HG03025 (cell line): ENCODE data around the gene HSD11B2.

Source experiments
- ATAC-seq: cut with Tn5 transposase; IDR thresholded peaks from one replicate; pipeline ENCODE4 v1.9.1; 2021; ENCODE audit warnings: mild to moderate bottlenecking, moderate library complexity; ENCODE audit not compliant: unreplicated experiment, low FRiP score

Gene HSD11B2

DNA sequence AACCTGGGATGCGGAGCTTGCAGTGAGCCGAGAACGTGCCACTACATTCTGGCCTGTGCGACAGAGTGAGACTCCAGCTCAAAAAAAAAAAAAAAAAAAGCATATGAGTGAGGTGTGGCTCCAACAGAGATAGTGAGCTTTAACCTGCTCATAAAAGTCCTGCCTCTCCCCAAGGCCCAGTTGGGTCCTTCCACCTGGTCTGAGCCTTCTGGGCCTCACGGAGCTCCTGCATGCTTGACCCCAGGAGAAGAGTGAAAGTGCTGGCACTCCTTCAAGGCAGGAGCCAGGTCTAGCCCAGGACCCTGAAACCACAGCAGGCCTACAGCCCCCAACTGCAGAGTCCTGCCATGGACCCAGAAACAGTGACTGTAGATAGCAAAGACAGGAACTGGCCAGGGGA, 17.7 kb downstream of the HSD11B2 start:
- ATAC-seq: no peak

DNA sequence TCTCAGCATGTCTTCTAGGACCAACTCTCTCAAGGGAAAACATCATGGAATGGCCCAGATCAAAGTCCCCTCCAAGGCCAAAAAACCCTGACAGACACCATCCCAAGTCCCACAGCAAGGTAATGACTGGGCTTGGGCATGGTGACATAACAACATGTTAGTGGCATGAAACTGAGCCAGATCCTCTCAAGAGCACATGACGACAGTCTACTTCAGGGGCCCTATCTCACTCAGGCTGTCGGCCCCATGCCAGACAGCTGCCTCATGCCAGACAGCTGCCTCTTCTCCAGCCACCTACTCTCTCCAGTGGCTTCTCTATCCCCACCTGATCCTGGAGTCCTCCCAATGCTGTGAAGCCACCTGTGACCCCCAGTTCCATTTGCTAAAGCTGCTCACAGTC, 18.4 kb downstream of the HSD11B2 start:
- no peak for ATAC-seq

DNA sequence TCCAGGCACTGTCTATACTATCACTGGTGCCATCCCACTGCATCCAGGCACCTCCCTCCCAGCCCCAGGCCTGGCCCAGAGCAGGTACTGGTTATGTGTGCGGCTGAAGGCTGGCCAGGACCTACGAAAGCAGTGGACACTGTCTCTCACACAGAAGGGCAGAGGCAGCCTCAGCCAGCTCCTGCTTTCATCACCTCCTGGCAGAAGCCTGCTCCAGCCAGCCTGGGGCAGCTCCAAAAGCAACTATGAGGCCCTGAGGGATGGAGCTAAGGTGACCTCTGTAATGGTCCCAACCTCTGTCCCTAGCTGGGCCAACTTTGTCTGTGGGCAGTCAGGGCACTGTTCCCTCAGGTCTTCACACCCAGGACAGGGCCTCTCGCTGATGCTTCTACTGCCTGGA, 18.8 kb downstream of the HSD11B2 start:
- ATAC-seq: no peak

GRCh38 chr16:67451061-67451703, 20.3 kb downstream of the HSD11B2 start:
- ATAC-seq: no peak

GRCh38 chr16:67451704-67452435, 20.9 kb downstream of the HSD11B2 start:
- no peak for ATAC-seq

DNA sequence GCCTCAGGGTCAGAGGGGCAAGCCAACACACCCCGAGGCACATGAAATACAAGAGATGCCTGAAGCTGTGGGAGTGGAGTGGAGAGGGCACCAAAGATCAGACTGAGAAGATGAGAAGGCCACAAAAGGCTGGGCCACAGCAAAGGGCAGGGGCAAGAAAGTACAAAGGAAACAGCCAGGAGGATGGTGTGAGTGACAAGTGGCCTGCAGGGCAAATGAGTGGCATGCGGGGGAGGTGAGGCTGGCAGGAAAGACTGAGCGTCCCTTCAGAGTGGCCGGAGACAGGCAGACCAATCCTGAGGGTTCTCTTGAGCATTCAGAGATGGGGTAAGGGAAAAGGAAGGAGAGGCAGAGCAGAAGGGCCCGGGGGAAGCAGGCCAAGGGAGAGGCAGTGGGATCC, 23.2 kb downstream of the HSD11B2 start:
- no peak for ATAC-seq

DNA sequence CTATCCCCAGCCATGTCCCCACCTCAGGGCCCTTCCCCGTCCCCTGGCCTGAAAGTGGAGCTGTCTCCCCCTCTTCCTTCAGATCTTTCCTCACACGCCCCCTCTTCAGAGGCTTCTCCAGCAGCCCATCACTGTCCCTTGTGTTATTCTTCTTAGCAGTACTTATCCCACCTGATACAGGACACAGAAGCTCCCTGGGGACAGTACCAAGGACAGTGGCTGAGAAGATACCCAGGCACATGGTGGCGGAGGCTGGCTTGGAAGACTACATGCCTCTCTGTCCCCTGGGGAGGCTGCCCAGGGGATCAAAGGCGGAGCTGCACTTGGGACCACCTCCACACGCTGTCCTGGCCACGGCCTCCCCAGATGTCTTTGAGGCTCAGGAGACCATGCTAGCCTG, 23.9 kb downstream of the HSD11B2 start:
- no peak for ATAC-seq

DNA sequence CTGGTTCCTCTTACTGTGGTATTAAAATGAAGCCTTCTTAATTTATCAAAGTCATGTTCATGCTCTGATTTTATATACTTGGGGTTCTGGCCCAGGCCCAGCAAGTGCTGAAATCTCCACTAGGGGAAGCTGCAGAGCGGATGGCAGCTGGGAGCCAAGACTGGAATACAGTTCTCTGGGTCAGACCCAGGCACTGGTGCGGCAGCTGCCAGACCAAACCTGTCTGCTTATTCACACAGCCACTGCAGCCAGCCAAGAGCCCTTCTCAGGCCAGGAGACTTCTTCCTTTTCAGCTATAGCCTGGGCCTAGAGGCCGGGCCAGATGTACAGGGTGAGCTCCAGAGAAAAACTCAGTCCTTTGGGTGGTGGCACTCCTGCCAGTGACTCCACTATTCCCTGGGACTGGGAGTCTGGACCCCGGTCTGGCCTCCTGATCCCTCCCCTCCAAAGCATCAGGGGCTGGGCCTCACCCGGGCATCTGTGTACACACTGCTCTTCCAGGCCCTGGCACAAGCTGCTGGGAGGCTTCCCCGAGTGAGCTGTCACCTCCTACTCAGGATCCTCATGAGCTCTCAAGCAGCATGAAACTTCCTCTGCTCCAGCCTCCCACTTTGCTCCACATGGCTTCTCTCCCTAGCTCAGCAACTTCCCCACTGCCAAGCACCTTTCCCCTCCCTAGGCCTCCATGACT, 25.6 kb downstream of the HSD11B2 start:
- no peak for ATAC-seq

DNA sequence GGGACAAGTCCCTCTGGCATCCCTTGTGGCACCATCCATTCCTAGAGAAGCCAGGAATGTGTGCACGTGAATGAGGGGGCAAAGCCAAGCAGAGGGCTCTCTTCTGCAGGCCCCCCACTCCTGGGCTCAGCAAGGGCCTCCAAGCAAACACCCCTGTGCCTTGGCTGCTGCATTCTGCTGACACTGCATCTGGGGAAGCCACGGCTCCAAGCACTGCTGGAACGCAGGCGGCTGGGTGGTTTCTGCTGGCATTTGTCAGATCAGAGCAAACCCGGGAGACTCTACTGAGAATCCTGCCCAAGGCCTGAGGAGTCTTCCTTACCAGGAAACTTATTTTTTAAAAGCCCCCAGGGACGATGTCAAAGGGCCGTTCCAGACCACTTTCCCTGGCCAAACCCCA, 26.7 kb downstream of the HSD11B2 start:
- ATAC-seq: no peak

GRCh38 chr16:67458121-67458641, 27.3 kb downstream of the HSD11B2 start:
- ATAC-seq: no peak

GRCh38 chr16:67459066-67459860, 28.3 kb downstream of the HSD11B2 start:
- no peak for ATAC-seq

- ATAC-seq: no peak
These were observed 28.9 kb downstream of the HSD11B2 start for GRCh38 chr16:67459861-67460150.

- no peak for ATAC-seq
These were observed 29.2 kb downstream of the HSD11B2 start for GRCh38 chr16:67460168-67460567.

GRCh38 chr16:67460961-67461360, 30.0 kb downstream of the HSD11B2 start:
- no peak for ATAC-seq

GRCh38 chr16:67461600-67462278, 30.8 kb downstream of the HSD11B2 start:
- ATAC-seq: no peak

DNA sequence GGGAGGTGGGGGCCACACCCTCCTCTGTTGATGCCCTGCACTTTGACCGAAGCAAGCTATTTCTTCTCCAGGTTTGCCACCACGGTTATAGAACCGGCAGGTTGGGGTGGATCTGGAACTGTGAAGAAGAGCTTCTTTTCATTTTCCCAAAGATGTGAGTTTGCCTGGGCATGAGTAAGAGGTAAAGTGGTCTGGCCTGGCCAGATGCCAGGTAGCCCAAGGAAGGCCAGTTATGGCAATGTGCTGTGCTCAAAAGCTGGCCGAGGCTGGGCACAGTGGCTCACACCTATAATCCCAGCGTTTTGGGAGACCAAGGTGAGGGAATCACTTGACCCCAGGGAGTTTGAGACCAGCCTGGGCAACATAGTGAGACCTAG, 31.3 kb downstream of the HSD11B2 start:
- no peak for ATAC-seq

GRCh38 chr16:67463059-67463458, 32.1 kb downstream of the HSD11B2 start:
- ATAC-seq: no peak

- ATAC-seq: no peak
These were observed 32.8 kb downstream of the HSD11B2 start for GRCh38 chr16:67463691-67464090.

DNA sequence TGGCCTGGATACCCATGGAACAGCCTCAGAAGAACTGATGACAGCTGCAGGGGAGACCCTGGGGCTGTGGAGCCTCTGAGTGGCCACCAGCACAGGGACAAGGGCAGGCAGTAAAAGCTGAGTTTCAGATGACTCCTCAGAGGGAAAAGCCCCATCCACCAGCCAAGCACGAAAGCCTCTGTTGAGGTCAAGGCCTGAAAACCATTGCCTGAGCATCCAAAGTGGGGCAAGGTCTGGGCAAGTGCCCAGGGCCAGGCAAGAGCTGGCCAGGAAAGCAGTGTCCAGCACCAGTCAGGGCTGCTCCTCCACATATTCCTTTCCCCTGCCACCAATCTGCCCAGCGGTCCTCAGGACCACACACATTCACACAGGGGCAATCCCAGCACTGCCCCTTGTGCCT, 33.6 kb downstream of the HSD11B2 start:
- no peak for ATAC-seq

GRCh38 chr16:67466581-67466980, 35.7 kb downstream of the HSD11B2 start:
- no peak for ATAC-seq
